ENCODE data around the gene ANKRD23. TPM values are rescaled to one million over a fixed set of nuclear protein-coding genes. Genes with fewer than 3 reads are reported as not detected.

The ANKRD23 gene
- total and polyA plus RNA-seq, 2 of the 13 experiments (the other 11 are each of a cell fraction or from before 2014, with no cell fraction given) = 1.5 to 1.6 TPM

DNA sequence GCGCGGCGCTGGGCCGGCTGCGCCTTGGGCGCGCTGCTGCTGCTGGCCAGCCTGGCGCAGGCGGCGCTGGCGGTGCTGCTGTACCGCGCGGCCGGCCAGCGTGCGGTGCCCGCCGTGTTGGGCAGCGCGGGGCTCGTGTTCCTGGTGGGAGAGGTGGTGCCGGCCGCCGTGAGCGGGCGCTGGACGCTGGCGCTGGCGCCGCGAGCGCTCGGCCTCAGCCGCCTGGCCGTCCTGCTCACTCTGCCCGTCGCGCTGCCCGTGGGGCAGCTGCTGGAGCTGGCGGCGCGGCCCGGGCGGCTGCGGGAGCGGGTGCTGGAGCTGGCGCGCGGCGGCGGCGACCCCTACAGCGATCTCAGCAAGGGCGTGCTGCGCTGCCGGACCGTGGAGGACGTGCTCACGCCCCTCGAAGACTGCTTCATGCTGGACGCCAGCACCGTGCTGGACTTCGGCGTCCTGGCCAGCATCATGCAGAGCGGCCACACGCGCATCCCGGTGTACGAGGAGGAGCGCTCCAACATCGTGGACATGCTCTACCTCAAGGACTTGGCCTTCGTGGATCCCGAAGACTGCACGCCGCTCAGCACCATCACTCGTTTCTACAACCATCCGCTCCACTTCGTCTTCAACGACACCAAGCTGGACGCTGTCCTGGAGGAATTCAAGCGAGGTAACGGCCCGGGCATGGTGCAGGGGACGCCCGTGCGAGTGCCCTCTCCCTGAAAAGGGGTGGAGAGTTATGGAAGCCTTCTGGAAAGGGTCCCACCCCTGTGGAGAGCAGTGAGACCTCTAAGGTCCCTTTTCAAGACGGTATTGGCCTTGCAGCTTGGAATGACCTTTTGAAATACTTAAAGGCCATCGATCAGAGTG lies 26.8 kb downstream of the ANKRD23 start:
- Histone ChIP-seq H4K20me1 (ENCODE audit: insufficient read depth, low read length) (peaks cover 43% of the 10 kb centered on the region), H3K27me3 (ENCODE audit: control insufficient read depth in 1 of 2, insufficient read depth in 2 of 2, low read length in 2 of 2) (no peaks in the 10 kb centered on the region; a peak in 1 of 5 replicates), H3K27ac (ENCODE audit: extremely low read length, insufficient read depth, low read length) (peak overlapping the region; percentile 83), H3K79me2 (ENCODE audit: insufficient read depth, low read length) (peaks cover 59% of the 10 kb centered on the region), H3K4me1 (ENCODE audit: insufficient read depth, low read length) (peaks cover 70% of the 10 kb centered on the region), H3K4me2 (ENCODE audit: low read depth, low read length) (peak overlapping the region; percentile 100), H3K9me3 (ENCODE audit: low read length) (no peaks in the 10 kb centered on the region), H3K9ac (ENCODE audit: insufficient read depth, low read depth, low read length) (peak overlapping the region; percentile 87), H3K36me3 (replicated peaks in 1 of 2; ENCODE audit: control insufficient read depth in 1 of 2, insufficient read depth in 2 of 2, low read length in 2 of 2) (peaks cover 3 to 17% of the 10 kb centered on the region in 2 experiments; a peak in 4 of 5 replicates), H3K4me3 (replicated peaks in 1 of 3; ENCODE audit: insufficient read depth in 1 of 3, low read depth in 2 of 3, low read length in 3 of 3) (peak overlapping the region; percentile 67 to 91 (median 87)), H2AFZ (ENCODE audit: low read length) (no peak overlapping the region)
- no TSS peak for BruUV-seq (replicated peaks)
- CTCF ChIA-PET (ENCODE audit: low intra/inter-chr PET ratio, low total read pairs) = no interaction called here
- WGBS (ENCODE audit: low lambda C conversion rate) = under 1% methylated on average over 48 of the region's 89 CpGs
- ATAC-seq (peak; percentile 12), DNase-seq (ENCODE audit: low spot score) (peak; percentile 16), FAIRE-seq (no peak)
- in situ Hi-C loops (cut with HindIII; ENCODE audit: extremely low pct_ligation_motif_present, low pct_unique_long_range_greater_than_20kb) (no loop called here), intact Hi-C loops (cut with micrococcal nuclease; ENCODE audit: unreplicated experiment) (loop anchor here (5.0 kb wide), 3 partner anchors 55 to 215 kb away; partner anchors contain the start of genes CNNM4 and KANSL3)
- POLR2A ChIA-PET = interaction anchor here (0.8 to 7.4 kb wide), 20 partner anchors 11 to 280 kb away, joined by 3 to 99 read pairs (median 4); partner anchors contain the start of genes ANKRD39, CNNM4 and SEMA4C
- 0 out of 2 replicates have a peak, but pooled peaks have one; percentile 21 for TF ChIP-seq SP5 (CRISPR knock-in tag; IDR thresholded peaks at IDR 0.05; ENCODE audit: borderline replicate concordance, low read depth)
- TF ChIP-seq SALL1 (CRISPR knock-in tag; IDR thresholded peaks at IDR 0.05) = peak; percentile 36
- TF ChIP-seq, protein P1, sequence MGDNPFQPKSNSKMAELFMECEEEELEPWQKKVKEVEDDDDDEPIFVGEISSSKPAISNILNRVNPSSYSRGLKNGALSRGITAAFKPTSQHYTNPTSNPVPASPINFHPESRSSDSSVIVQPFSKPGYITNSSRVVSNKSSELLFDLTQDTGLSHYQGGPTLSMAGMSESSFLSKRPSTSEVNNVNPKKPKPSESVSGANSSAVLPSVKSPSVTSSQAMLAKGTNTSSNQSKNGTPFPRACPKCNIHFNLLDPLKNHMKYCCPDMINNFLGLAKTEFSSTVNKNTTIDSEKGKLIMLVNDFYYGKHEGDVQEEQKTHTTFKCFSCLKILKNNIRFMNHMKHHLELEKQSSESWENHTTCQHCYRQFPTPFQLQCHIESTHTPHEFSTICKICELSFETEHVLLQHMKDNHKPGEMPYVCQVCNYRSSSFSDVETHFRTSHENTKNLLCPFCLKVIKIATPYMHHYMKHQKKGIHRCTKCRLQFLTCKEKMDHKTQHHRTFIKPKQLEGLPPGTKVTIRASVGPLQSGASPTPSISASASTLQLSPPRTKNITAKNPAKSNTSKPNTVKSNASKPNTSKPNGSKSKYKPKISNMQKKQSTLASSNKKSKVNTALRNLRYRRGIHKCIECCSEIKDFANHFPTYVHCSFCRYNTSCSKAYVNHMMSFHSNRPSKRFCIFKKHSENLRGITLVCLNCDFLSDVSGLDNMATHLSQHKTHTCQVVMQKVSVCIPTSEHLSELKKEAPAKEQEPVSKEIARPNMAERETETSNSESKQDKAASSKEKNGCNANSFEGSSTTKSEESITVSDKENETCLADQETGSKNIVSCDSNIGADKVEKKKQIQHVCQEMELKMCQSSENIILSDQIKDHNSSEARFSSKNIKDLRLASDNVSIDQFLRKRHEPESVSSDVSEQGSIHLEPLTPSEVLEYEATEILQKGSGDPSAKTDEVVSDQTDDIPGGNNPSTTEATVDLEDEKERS (CRISPR knock-in tag; IDR thresholded peaks at IDR 0.05) = no peak
- TF ChIP-seq GTF2F1 (IDR thresholded peaks at IDR 0.05; ENCODE audit: low read length) = no peak
- TF ChIP-seq NFYC (CRISPR knock-in tag; IDR thresholded peaks at IDR 0.05) = no peak
- TF ChIP-seq, protein P2, sequence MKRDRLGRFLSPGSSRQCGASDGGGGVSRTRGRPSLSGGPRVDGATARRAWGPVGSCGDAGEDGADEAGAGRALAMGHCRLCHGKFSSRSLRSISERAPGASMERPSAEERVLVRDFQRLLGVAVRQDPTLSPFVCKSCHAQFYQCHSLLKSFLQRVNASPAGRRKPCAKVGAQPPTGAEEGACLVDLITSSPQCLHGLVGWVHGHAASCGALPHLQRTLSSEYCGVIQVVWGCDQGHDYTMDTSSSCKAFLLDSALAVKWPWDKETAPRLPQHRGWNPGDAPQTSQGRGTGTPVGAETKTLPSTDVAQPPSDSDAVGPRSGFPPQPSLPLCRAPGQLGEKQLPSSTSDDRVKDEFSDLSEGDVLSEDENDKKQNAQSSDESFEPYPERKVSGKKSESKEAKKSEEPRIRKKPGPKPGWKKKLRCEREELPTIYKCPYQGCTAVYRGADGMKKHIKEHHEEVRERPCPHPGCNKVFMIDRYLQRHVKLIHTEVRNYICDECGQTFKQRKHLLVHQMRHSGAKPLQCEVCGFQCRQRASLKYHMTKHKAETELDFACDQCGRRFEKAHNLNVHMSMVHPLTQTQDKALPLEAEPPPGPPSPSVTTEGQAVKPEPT (CRISPR knock-in tag; IDR thresholded peaks at IDR 0.05; ENCODE audit: low read depth) = peak; percentile 62; the same call in 1 of the 2 replicates
- TF ChIP-seq TOPORS (CRISPR knock-in tag; IDR thresholded peaks at IDR 0.05) = no peak
- no peak for TF ChIP-seq XRCC5 (optimal IDR thresholded peaks at IDR 0.05; ENCODE audit: low read length)
- peak; percentile 80 for TF ChIP-seq AGO2 (optimal IDR thresholded peaks at IDR 0.05; ENCODE audit: low read depth, low read length)
- no peak for TF ChIP-seq ARID2 (CRISPR knock-in tag; IDR thresholded peaks at IDR 0.05; ENCODE audit: borderline replicate concordance)
- TF ChIP-seq ZMYM3 (CRISPR knock-in tag; IDR thresholded peaks at IDR 0.05) = no peak
- no peak for TF ChIP-seq PPARG (CRISPR knock-in tag; conservative IDR thresholded peaks at IDR 0.05)
- TF ChIP-seq, protein P3, sequence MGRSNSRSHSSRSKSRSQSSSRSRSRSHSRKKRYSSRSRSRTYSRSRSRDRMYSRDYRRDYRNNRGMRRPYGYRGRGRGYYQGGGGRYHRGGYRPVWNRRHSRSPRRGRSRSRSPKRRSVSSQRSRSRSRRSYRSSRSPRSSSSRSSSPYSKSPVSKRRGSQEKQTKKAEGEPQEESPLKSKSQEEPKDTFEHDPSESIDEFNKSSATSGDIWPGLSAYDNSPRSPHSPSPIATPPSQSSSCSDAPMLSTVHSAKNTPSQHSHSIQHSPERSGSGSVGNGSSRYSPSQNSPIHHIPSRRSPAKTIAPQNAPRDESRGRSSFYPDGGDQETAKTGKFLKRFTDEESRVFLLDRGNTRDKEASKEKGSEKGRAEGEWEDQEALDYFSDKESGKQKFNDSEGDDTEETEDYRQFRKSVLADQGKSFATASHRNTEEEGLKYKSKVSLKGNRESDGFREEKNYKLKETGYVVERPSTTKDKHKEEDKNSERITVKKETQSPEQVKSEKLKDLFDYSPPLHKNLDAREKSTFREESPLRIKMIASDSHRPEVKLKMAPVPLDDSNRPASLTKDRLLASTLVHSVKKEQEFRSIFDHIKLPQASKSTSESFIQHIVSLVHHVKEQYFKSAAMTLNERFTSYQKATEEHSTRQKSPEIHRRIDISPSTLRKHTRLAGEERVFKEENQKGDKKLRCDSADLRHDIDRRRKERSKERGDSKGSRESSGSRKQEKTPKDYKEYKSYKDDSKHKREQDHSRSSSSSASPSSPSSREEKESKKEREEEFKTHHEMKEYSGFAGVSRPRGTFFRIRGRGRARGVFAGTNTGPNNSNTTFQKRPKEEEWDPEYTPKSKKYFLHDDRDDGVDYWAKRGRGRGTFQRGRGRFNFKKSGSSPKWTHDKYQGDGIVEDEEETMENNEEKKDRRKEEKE (IDR thresholded peaks at IDR 0.05) = no peak
- TF ChIP-seq SMAD9 (CRISPR knock-in tag; IDR thresholded peaks at IDR 0.05) = no peak
- peak; percentile 78 for TF ChIP-seq KDM5B (CRISPR knock-in tag; IDR thresholded peaks at IDR 0.05; ENCODE audit: borderline replicate concordance)

Measured in HepG2 (cell line).